Right lobe of liver (tissue), 4 donors: ENCODE results near the gene FLYWCH1.

Experiments used
- CTCF ChIP-seq, 4 donors: fragments of 200-600 bp in 3 of 4; fragments of 450-650 bp in 1 of 4; IDR thresholded peaks; one replicate each; pipeline versions ENCODE4 v1.5.1 to v1.8.0; 2016 to 2022; ENCODE audit warnings: antibody characterized with exemption in 4 of 4, mild to moderate bottlenecking in 2 of 4
- POLR2A ChIP-seq: fragments of 450-650 bp; IDR thresholded peaks from one replicate; pipeline ENCODE4 v1.6.1; 2017; ENCODE audit warnings: antibody characterized with exemption, mild to moderate bottlenecking
- donor health status: DM: no; HTN: no; CAD: no.
- donor health status: DM: no; HTN: no; CAD: no.
- donor health status: DM: no; HTN: yes; CAD: no.

- TF ChIP-seq CTCF (IDR thresholded peaks at IDR 0.05) (no peak), POLR2A (no peak)
Observed at GRCh38 chr16:2894231-2894630, 17.5 kb upstream of the FLYWCH1 start.
